Endothelial cell of umbilical vein (primary cell): ENCODE data around the gene IKZF3.

Experiments used
- CTCF ChIP-seq, 2 donors: IDR thresholded peaks; 1 replicate in 1 of 2; 2 replicates in 1 of 2; pipeline ENCODE4 v1.5.1; 2011; ENCODE audit warnings: low read length in 2 of 2, mild to moderate bottlenecking in 2 of 2, moderate library complexity in 2 of 2, control low read depth in 1 of 2, inconsistent platforms in 1 of 2, low read depth in 1 of 2; ENCODE audit not compliant: insufficient read depth in 1 of 2; ENCODE audit errors: extremely low read depth in 1 of 2
- FOS ChIP-seq: IDR thresholded peaks from 2 replicates; pipeline ENCODE4 v1.6.1; 2011; ENCODE audit warnings: mild to moderate bottlenecking, low read length, moderate library complexity, borderline replicate concordance; ENCODE audit not compliant: insufficient read depth
- GATA2 ChIP-seq: IDR thresholded peaks from 2 replicates; pipeline ENCODE4 v1.7.0; 2011; ENCODE audit warnings: low read depth, mild to moderate bottlenecking, moderate library complexity, mixed read lengths, low read length; ENCODE audit not compliant: insufficient read length, insufficient read depth
- JUN ChIP-seq: IDR thresholded peaks from 2 replicates; pipeline ENCODE4 v1.6.1; 2011; ENCODE audit warnings: borderline replicate concordance, low read depth; ENCODE audit not compliant: insufficient read length, insufficient read depth
- MAX ChIP-seq: IDR thresholded peaks from 2 replicates; pipeline ENCODE4 v1.6.1; 2011; ENCODE audit not compliant: insufficient read depth, insufficient read length
- POLR2A ChIP-seq: IDR thresholded peaks from 2 replicates; pipeline ENCODE4 v1.6.1; 2012; ENCODE audit warnings: low read depth, mild to moderate bottlenecking, control low read depth, low read length
- POLR2AphosphoS5 ChIP-seq: IDR thresholded peaks from 2 replicates; pipeline ENCODE4 v1.6.1; 2012; ENCODE audit warnings: low read depth, mild to moderate bottlenecking, control low read depth, low read length, moderate library complexity; ENCODE audit not compliant: insufficient read depth

- no peak for TF ChIP-seq CTCF (IDR thresholded peaks at IDR 0.05; ENCODE audit: extremely low read depth in 1 of 2, insufficient read depth in 1 of 2, low read depth in 1 of 2, low read length in 2 of 2)
- TF ChIP-seq GATA2 = no peak
- no peak for TF ChIP-seq FOS
- TF ChIP-seq POLR2A = no peak
- TF ChIP-seq JUN = no peak
- no peak for TF ChIP-seq MAX
- no peak for TF ChIP-seq POLR2AphosphoS5
Measured at GRCh38 chr17:39732586-39732985, 131.5 kb downstream of the IKZF3 start.
